ENCODE data around the gene IFNA10.

DNA sequence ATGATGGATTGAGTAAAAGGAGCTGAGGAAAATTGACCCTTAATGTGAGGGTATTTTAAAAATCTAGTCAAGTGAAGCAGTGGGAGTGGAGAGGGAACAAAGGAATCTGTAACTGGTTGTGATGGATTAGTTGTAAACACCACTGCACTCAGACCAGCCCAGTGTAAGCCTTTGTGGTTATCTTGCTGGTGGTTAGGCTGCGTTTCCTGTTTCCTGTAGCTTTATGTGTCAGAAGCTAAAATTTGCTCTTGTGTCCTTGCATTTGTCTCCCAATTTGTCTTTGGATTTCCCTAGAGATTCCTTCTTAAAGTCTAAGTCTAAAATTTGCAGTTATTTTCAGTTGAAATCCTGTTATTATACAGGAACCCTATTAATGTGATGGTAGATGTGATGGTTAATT, 46.8 kb downstream of the IFNA10 start:
- TF ChIP-seq, protein P1, sequence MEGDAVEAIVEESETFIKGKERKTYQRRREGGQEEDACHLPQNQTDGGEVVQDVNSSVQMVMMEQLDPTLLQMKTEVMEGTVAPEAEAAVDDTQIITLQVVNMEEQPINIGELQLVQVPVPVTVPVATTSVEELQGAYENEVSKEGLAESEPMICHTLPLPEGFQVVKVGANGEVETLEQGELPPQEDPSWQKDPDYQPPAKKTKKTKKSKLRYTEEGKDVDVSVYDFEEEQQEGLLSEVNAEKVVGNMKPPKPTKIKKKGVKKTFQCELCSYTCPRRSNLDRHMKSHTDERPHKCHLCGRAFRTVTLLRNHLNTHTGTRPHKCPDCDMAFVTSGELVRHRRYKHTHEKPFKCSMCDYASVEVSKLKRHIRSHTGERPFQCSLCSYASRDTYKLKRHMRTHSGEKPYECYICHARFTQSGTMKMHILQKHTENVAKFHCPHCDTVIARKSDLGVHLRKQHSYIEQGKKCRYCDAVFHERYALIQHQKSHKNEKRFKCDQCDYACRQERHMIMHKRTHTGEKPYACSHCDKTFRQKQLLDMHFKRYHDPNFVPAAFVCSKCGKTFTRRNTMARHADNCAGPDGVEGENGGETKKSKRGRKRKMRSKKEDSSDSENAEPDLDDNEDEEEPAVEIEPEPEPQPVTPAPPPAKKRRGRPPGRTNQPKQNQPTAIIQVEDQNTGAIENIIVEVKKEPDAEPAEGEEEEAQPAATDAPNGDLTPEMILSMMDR (tag by site-specific recombination; IDR thresholded peaks at IDR 0.05) = no peak
- no peak for TF ChIP-seq ZNF555 (tag by site-specific recombination; conservative IDR thresholded peaks at IDR 0.05)
- no peak for TF ChIP-seq KLF8 (tag by site-specific recombination; IDR thresholded peaks at IDR 0.05)
- TF ChIP-seq RBAK (tag by site-specific recombination; IDR thresholded peaks at IDR 0.05) = no peak

All from HEK293 (cell line).